HCT116 (cell line): ENCODE measurements around the gene PRKD2. TPM values are rescaled to one million over a fixed set of nuclear protein-coding genes. Genes with fewer than 3 reads are reported as not detected.

Experiments
- ATAC-seq: fragments of 200-7000 bp; cut with Tn5 transposase; 2 replicates; pipeline ENCODE4 v1.9.1; 2020; ENCODE audit warnings: mild to moderate bottlenecking, moderate library complexity
- BruUV-seq: library from RNA; stranded (reverse); fragments of 400-500 nt; replicated peaks from 2 replicates; lab custom pipeline; 2021; lab: Mats Ljungman, UMichigan
- CTCF ChIA-PET: fragments of 300-600 bp; sonication (Branson Sonifier 250); formaldehyde crosslinking; loops from one replicate; lab custom pipeline; 2021; ENCODE audit warnings: antibody characterized with exemption; lab: Charles Lee
- POLR2A ChIA-PET: fragments of 300-600, 350-600 bp; sonication (Branson Sonifier 250); formaldehyde crosslinking; loops from one replicate; lab custom pipeline; 2021; ENCODE audit warnings: antibody characterized with exemption; lab: Charles Lee
- RAD21 ChIA-PET, 2 experiments: fragments of 300-600 bp; sonication (Branson Sonifier 250); formaldehyde crosslinking; loops; one replicate each; lab custom pipeline; 2023; ENCODE audit warnings: low total read pairs in 2 of 2; ENCODE audit not compliant: uncharacterized antibody in 2 of 2, unreplicated experiment in 2 of 2, low non-redundant PET in 1 of 2; lab: Charles Lee
- DNase-seq: peaks from one replicate; pipeline ENCODE4 v3.0.0-alpha.2; 2010; ENCODE audit warnings: low read depth, low spot score
- H2AFZ ChIP-seq: fragments of 200-600 bp; shearing (Covaris generic), sonication (generic); 2 replicates; pipeline ENCODE4 v1.6.1; 2017; ENCODE audit warnings: low read depth, mixed run types, mixed read lengths, antibody characterized with exemption, low read length; ENCODE audit not compliant: poor library complexity, severe bottlenecking
- H3K27ac ChIP-seq: 2 replicates; pipeline ENCODE4 v1.5.1; 2012; ENCODE audit warnings: low read depth, low read length
- H3K27me3 ChIP-seq: fragments of 200-600 bp; sonication (generic); 2 replicates; pipeline ENCODE4 v1.6.1; 2016; ENCODE audit warnings: mixed run types, low read length, mixed read lengths; ENCODE audit not compliant: insufficient read depth
- H3K36me3 ChIP-seq, 2 experiments: fragments of 200-500 bp in 1 of 2; fragments of 200-600 bp in 1 of 2; sonication (Bioruptor generic) in 1 of 2; sonication (generic) in 1 of 2; 2 replicates each; pipeline versions ENCODE4 v1.5.1 to v1.6.1; 2014 to 2016; ENCODE audit warnings: low read length in 2 of 2, inconsistent platforms in 1 of 2, mixed read lengths in 1 of 2, mixed run types in 1 of 2; ENCODE audit not compliant: insufficient read depth in 2 of 2, control insufficient read depth in 1 of 2
- H3K4me1 ChIP-seq, 2 experiments: fragments of 200-600 bp in 1 of 2; sonication (generic) in 1 of 2; 2 replicates each; pipeline versions ENCODE4 v1.5.1 to v1.6.1; 2012 to 2017; ENCODE audit warnings: low read length in 2 of 2, inconsistent platforms in 1 of 2, mild to moderate bottlenecking in 1 of 2, mixed read lengths in 1 of 2, mixed run types in 1 of 2, moderate library complexity in 1 of 2; ENCODE audit not compliant: insufficient read depth in 2 of 2, control insufficient read depth in 1 of 2
- H3K4me2 ChIP-seq: fragments of 200-600 bp; sonication (generic); 2 replicates; pipeline ENCODE4 v1.6.1; 2017; ENCODE audit warnings: mixed run types, low read length, mixed read lengths
- H3K4me3 ChIP-seq, 2 experiments: fragments of 200-600 bp in 1 of 2; sonication (generic) in 1 of 2; replicated peaks in 1 of 2; 2 replicates each; pipeline ENCODE4 v1.5.1; 2011 to 2016; ENCODE audit warnings: low read length in 2 of 2, control low read depth in 1 of 2, low read depth in 1 of 2, mild to moderate bottlenecking in 1 of 2, mixed read lengths in 1 of 2, mixed run types in 1 of 2
- H3K79me2 ChIP-seq: fragments of 200-600 bp; sonication (generic); 2 replicates; pipeline ENCODE4 v1.6.1; 2017; ENCODE audit warnings: mild to moderate bottlenecking, mixed run types, low read length, moderate library complexity, mixed read lengths; ENCODE audit not compliant: insufficient read depth
- H3K9ac ChIP-seq: fragments of 200-600 bp; sonication (generic); 2 replicates; pipeline ENCODE4 v1.6.1; 2016; ENCODE audit warnings: low read length, mixed read lengths
- H3K9me2 ChIP-seq: fragments of 200-600 bp; sonication (generic), shearing (Covaris generic); 2 replicates; pipeline ENCODE4 v1.6.1; 2017; ENCODE audit warnings: mixed run types, mild to moderate bottlenecking, moderate library complexity; ENCODE audit not compliant: insufficient read depth
- H3K9me3 ChIP-seq, 2 experiments: fragments of 200-500 bp in 1 of 2; fragments of 200-600 bp in 1 of 2; sonication (Bioruptor generic) in 1 of 2; sonication (generic) in 1 of 2; 2 replicates each; pipeline ENCODE4 v1.6.1; 2014 to 2017; ENCODE audit warnings: low read length in 2 of 2, mixed read lengths in 2 of 2, inconsistent platforms in 1 of 2, low read depth in 1 of 2, mild to moderate bottlenecking in 1 of 2, mixed run types in 1 of 2, moderate library complexity in 1 of 2; ENCODE audit not compliant: control insufficient read depth in 1 of 2, insufficient read depth in 1 of 2
- H4K20me1 ChIP-seq: fragments of 200-600 bp; sonication (generic), shearing (Covaris generic); 2 replicates; pipeline ENCODE4 v1.6.1; 2017; ENCODE audit warnings: mixed run types, mild to moderate bottlenecking, moderate library complexity; ENCODE audit not compliant: insufficient read depth
- CTCF ChIP-seq, 3 experiments: fragments of 200-600 bp in 1 of 3; sonication (generic) in 1 of 3; IDR thresholded peaks in 2 of 3; conservative IDR thresholded peaks in 1 of 3; 2 replicates each; pipeline ENCODE4 v1.5.1; 2012 to 2017; ENCODE audit warnings: low read depth in 2 of 3, low read length in 2 of 3, antibody characterized with exemption in 1 of 3, borderline replicate concordance in 1 of 3, control low read depth in 1 of 3, mild to moderate bottlenecking in 1 of 3, mixed read lengths in 1 of 3, mixed run types in 1 of 3, moderate library complexity in 1 of 3; ENCODE audit not compliant: insufficient read depth in 1 of 3
- EGR1 ChIP-seq: IDR thresholded peaks from 2 replicates; pipeline ENCODE4 v1.6.1; 2012; ENCODE audit warnings: low read depth
- ELF1 ChIP-seq: IDR thresholded peaks from 2 replicates; pipeline ENCODE4 v1.6.1; 2012; ENCODE audit warnings: low read depth, borderline replicate concordance
- EZH2 ChIP-seq: fragments of 200-600 bp; sonication (generic); IDR thresholded peaks from 2 replicates; pipeline ENCODE4 v1.6.1; 2017; ENCODE audit warnings: antibody characterized with exemption, mixed run types
- EZH2phosphoT487 ChIP-seq: fragments of 200-600 bp; IDR thresholded peaks from 2 replicates; pipeline ENCODE4 v1.6.1; 2018; ENCODE audit warnings: antibody characterized with exemption, borderline replicate concordance
- MAX ChIP-seq: IDR thresholded peaks from 2 replicates; pipeline ENCODE4 v1.6.1; 2012
- RAD21 ChIP-seq: IDR thresholded peaks from 2 replicates; pipeline ENCODE4 v1.6.1; 2012; ENCODE audit warnings: low read depth, mild to moderate bottlenecking
- SP1 ChIP-seq: IDR thresholded peaks from 2 replicates; pipeline ENCODE4 v1.6.1; 2012; ENCODE audit warnings: low read depth
- SRF ChIP-seq: IDR thresholded peaks from 2 replicates; pipeline ENCODE4 v1.6.1; 2012; ENCODE audit warnings: low read depth
- TCF7L2 ChIP-seq: IDR thresholded peaks from 2 replicates; pipeline ENCODE4 v1.7.0; 2011; ENCODE audit warnings: borderline replicate concordance, inconsistent platforms; ENCODE audit not compliant: insufficient read depth, insufficient read length; ENCODE audit errors: extremely low read depth
- YY1 ChIP-seq: IDR thresholded peaks from 2 replicates; pipeline ENCODE4 v1.6.1; 2011; ENCODE audit warnings: low read length, low read depth, moderate library complexity, mild to moderate bottlenecking; ENCODE audit not compliant: insufficient replicate concordance; ENCODE audit errors: extremely low read depth
- ZBTB33 ChIP-seq: IDR thresholded peaks from 2 replicates; pipeline ENCODE4 v1.6.1; 2011; ENCODE audit warnings: mild to moderate bottlenecking, low read length, moderate library complexity; ENCODE audit not compliant: insufficient replicate concordance; ENCODE audit errors: extremely low read depth
- ZNF274 ChIP-seq: fragments of 200-500 bp; sonication (Bioruptor generic); IDR thresholded peaks from 2 replicates; pipeline ENCODE4 v1.6.1; 2014; ENCODE audit warnings: mild to moderate bottlenecking, low read depth, low read length, inconsistent platforms
- intact Hi-C: fragments of 100-400 bp; cut with micrococcal nuclease; formaldehyde crosslinking; loops from 2 replicates; pipeline ENCODE4 v1.10.0; 2022
- total RNA-seq: library from RNA; stranded (reverse); gene quantifications from one replicate; pipeline ENCODE4 v1.2.1, GENCODE V29; 2021; ENCODE audit not compliant: unreplicated experiment

Gene PRKD2
- total RNA-seq, 1 experiment from 2014 or later, result 73.5 TPM

GRCh38 chr19:46722421-46723022 is 5.6 kb upstream of the PRKD2 start:
- Histone ChIP-seq H2AFZ (no peak overlapping the region), H3K4me1 (peaks cover 3 to 10% of the 10 kb centered on the region in 2 experiments; a peak in 3 of 4 replicates), H3K9ac (no peak overlapping the region), H3K9me2 (no peaks in the 10 kb centered on the region), H3K79me2 (peaks cover 11% of the 10 kb centered on the region; the same call in 1 of the 2 replicates), H4K20me1 (no peaks in the 10 kb centered on the region), H3K9me3 (no peaks in the 10 kb centered on the region), H3K36me3 (peaks cover 41 to 66% of the 10 kb centered on the region in 2 experiments; a peak in 3 of 4 replicates), H3K4me3 (no peak overlapping the region), H3K27me3 (no peaks in the 10 kb centered on the region), H3K27ac (no peak overlapping the region), H3K4me2 (no peak overlapping the region)
- ATAC-seq (no peak), DNase-seq (no peak)
- no TSS peak for BruUV-seq
- intact Hi-C loops, result loop anchor here (10.0 kb wide), 1 partner anchor 108 kb away; no protein-coding TSS in a partner anchor
- RAD21 ChIA-PET, result no interaction called here
- TF ChIP-seq EZH2phosphoT487, result no peak
- TF ChIP-seq CTCF (IDR thresholded peaks at IDR 0.05 in 2 of 3, conservative IDR thresholded peaks at IDR 0.05 in 1 of 3; ENCODE audit: borderline replicate concordance in 1 of 3, insufficient read depth in 1 of 3, low read depth in 2 of 3, low read length in 2 of 3), result no peak
- no peak for TF ChIP-seq SRF
- TF ChIP-seq SP1, result no peak
- no peak for TF ChIP-seq EZH2
- TF ChIP-seq MAX, result no peak
- TF ChIP-seq EGR1, result no peak
- TF ChIP-seq YY1, result no peak
- no peak for TF ChIP-seq ZBTB33
- TF ChIP-seq ELF1, result no peak
- TF ChIP-seq RAD21, result no peak
- no peak for TF ChIP-seq ZNF274
- no peak for TF ChIP-seq TCF7L2
- POLR2A ChIA-PET, result no interaction called here
- CTCF ChIA-PET, result no interaction called here
